Measurements from ENCODE around the gene PTTG1IP. TPM values are rescaled to one million over a fixed set of nuclear protein-coding genes. Genes with fewer than 3 reads are reported as not detected.
A peak's percentile ranks its signal among the peaks of the same experiment; 100 is the strongest.

The PTTG1IP gene
- total RNA-seq, 1 experiment from 2014 or later, result 96.0 TPM

DNA sequence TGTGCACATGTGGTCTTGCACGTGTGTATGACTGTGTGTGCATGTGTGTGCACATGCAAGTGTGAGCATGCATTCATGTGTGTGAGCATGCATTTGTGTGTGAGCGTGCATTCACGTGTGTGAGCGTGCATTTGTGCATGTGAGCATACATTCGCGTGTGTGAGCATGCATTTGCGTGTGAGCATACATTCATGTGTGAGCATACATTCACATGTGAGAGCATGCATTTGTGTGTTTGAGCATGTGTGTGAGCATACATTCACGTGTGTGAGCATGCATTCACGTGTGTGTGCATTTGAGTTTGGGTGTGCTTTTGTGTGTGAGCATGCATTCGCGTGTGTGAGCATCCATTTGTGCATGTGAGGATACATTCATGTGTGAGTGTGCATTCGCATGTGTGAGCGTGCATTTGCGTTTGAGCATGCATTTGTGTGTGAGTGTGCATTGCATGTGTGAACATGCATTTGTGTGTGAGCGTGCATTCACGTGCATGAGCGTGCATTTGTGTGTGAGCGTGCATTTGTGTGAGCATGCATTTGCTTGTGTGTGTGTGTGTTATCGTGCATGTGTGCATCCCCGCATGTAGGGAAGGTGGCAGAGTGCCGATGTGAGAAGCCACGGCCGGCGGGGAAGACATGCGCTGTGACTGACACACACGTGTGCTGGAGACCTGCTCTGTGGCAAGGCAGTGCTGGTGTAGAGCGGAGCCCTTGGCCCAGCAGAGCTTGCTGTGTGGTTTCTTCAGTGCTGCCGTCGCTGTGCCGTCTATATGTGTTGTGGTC lies 29.0 kb upstream of the PTTG1IP start:
- ChIA-PET CTCF (no interaction called here), POLR2A (interaction anchor here (0.6 kb wide), 1 partner anchor 19 kb away, joined by 6 read pairs; no protein-coding TSS in a partner anchor)
- H3K36me3 Mint-ChIP-seq, result no peaks in the 10 kb centered on the region; the same call in 1 of the 2 replicates
- no peak overlapping the region for H3K27ac Mint-ChIP-seq
- peaks cover 15% of the 10 kb centered on the region for H3K9me3 Mint-ChIP-seq
- H3K4me1 Mint-ChIP-seq, result no peaks in the 10 kb centered on the region; the same call in 1 of the 2 replicates
- no peaks in the 10 kb centered on the region for H3K27me3 Mint-ChIP-seq (ENCODE audit: low read depth)
- no peak overlapping the region for H3K4me3 Mint-ChIP-seq
- ATAC-seq (no peak), DNase-seq (ENCODE audit: low spot score) (no peak)
- TF ChIP-seq ZBTB21 (CRISPR knock-in tag; IDR thresholded peaks at IDR 0.05; ENCODE audit: borderline replicate concordance), result no peak
- no peak for TF ChIP-seq ELF4 (CRISPR knock-in tag; IDR thresholded peaks at IDR 0.05; ENCODE audit: low read depth)
- TF ChIP-seq ZNF232 (CRISPR knock-in tag; IDR thresholded peaks at IDR 0.05), result no peak

DNA sequence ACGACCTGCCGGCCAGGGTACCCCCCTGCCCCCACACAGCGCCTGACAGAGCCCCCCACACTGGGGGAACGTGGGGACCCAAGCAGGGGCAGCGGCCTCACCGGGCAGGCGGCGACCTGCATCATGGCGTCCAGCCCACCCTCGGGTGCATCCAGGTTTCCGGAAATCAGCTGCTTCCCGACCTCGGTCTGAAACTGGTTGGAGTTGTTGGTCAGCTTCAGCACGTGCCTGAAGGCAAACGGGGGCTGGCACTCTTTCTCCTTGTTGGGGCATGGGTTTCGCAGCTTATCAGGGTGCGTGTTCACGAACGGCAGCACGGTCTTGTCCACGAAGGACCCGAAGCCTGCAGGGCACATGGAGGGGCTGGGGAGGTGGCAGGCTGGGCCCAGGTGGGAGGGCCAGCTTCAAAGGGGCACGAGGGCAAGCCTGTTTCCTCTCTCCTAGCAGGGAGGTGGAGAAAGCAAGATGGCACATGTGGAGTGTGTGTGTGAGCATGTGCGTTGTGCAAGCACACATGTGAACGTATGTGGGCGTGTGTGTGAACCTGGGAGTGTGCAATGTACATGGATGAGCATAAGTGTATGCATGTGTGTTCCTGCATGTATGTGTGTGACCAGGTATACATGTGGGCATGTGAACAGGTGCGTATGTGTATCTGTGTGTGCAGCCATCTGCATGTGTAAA lies 28.0 kb upstream of the PTTG1IP start:
- no peak overlapping the region for H3K27ac Mint-ChIP-seq
- H3K4me1 Mint-ChIP-seq, result no peaks in the 10 kb centered on the region; the same call in 1 of the 2 replicates
- H3K27me3 Mint-ChIP-seq (ENCODE audit: low read depth), result no peaks in the 10 kb centered on the region
- no peak for ATAC-seq
- peaks cover 15% of the 10 kb centered on the region for H3K9me3 Mint-ChIP-seq
- POLR2A ChIA-PET, result no interaction called here
- H3K36me3 Mint-ChIP-seq, result no peaks in the 10 kb centered on the region; the same call in 1 of the 2 replicates
- no peak for DNase-seq (ENCODE audit: low spot score)
- TF ChIP-seq, protein P1, sequence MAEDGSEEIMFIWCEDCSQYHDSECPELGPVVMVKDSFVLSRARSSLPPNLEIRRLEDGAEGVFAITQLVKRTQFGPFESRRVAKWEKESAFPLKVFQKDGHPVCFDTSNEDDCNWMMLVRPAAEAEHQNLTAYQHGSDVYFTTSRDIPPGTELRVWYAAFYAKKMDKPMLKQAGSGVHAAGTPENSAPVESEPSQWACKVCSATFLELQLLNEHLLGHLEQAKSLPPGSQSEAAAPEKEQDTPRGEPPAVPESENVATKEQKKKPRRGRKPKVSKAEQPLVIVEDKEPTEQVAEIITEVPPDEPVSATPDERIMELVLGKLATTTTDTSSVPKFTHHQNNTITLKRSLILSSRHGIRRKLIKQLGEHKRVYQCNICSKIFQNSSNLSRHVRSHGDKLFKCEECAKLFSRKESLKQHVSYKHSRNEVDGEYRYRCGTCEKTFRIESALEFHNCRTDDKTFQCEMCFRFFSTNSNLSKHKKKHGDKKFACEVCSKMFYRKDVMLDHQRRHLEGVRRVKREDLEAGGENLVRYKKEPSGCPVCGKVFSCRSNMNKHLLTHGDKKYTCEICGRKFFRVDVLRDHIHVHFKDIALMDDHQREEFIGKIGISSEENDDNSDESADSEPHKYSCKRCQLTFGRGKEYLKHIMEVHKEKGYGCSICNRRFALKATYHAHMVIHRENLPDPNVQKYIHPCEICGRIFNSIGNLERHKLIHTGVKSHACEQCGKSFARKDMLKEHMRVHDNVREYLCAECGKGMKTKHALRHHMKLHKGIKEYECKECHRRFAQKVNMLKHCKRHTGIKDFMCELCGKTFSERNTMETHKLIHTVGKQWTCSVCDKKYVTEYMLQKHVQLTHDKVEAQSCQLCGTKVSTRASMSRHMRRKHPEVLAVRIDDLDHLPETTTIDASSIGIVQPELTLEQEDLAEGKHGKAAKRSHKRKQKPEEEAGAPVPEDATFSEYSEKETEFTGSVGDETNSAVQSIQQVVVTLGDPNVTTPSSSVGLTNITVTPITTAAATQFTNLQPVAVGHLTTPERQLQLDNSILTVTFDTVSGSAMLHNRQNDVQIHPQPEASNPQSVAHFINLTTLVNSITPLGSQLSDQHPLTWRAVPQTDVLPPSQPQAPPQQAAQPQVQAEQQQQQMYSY (CRISPR knock-in tag; IDR thresholded peaks at IDR 0.05), result no peak
- TF ChIP-seq ESRRA (CRISPR knock-in tag; IDR thresholded peaks at IDR 0.05; ENCODE audit: borderline replicate concordance), result no peak
- TF ChIP-seq, protein P2, sequence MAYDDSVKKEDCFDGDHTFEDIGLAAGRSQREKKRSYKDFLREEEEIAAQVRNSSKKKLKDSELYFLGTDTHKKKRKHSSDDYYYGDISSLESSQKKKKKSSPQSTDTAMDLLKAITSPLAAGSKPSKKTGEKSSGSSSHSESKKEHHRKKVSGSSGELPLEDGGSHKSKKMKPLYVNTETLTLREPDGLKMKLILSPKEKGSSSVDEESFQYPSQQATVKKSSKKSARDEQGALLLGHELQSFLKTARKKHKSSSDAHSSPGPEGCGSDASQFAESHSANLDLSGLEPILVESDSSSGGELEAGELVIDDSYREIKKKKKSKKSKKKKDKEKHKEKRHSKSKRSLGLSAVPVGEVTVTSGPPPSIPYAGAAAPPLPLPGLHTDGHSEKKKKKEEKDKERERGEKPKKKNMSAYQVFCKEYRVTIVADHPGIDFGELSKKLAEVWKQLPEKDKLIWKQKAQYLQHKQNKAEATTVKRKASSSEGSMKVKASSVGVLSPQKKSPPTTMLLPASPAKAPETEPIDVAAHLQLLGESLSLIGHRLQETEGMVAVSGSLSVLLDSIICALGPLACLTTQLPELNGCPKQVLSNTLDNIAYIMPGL (CRISPR knock-in tag; IDR thresholded peaks at IDR 0.05), result no peak
- no peak for TF ChIP-seq RORB (CRISPR knock-in tag; IDR thresholded peaks at IDR 0.05)
- no peak for TF ChIP-seq NFATC4 (CRISPR knock-in tag; IDR thresholded peaks at IDR 0.05)
- no peak for TF ChIP-seq ZNF671 (CRISPR knock-in tag; IDR thresholded peaks at IDR 0.05)
- TF ChIP-seq, protein P3, sequence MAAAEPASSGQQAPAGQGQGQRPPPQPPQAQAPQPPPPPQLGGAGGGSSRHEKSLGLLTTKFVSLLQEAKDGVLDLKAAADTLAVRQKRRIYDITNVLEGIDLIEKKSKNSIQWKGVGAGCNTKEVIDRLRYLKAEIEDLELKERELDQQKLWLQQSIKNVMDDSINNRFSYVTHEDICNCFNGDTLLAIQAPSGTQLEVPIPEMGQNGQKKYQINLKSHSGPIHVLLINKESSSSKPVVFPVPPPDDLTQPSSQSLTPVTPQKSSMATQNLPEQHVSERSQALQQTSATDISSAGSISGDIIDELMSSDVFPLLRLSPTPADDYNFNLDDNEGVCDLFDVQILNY (CRISPR knock-in tag; IDR thresholded peaks at IDR 0.05), result 0 out of 2 replicates have a peak, but pooled peaks have one; percentile 28
- CTCF ChIA-PET, result no interaction called here
- H3K4me3 Mint-ChIP-seq, result no peak overlapping the region

DNA sequence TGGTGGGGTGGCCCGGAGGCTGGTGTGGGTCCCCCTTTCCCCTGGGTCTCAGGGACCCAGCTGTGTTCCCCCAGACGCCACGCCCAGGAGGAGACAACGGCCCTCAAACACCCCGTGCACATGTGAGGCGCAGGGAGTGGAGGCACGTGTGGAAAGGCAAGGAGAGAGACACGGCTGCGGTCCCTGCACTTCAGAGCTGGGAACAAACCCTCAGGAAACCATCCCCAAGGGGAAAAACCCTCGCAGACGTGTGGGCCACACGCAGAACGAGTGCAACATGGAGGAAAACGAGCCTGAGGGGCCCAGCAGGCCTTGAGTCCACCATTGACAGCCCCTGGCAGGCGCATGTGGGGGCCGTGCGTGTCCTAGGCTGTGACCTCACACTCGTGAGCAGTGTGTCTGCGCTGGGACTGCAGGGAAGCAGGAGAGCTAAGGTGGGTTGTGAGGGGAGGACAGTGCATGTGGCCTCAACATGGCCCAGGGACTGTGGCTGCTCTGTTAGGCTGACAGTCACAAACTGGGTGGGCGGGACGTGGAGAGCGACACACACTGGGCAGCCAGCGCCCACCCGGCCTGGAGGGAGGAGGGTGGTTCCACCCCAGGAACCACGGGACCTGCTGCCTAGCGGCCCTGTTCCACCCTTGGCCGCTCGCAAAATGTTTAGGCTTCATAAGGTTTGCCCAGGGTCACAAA lies 27.2 kb upstream of the PTTG1IP start:
- ChIA-PET POLR2A (no interaction called here), CTCF (no interaction called here)
- Mint-ChIP-seq H3K4me3 (no peak overlapping the region), H3K36me3 (no peaks in the 10 kb centered on the region; the same call in 1 of the 2 replicates), H3K4me1 (no peaks in the 10 kb centered on the region), H3K9me3 (peaks cover 15% of the 10 kb centered on the region), H3K27ac (0 out of 2 replicates have a peak overlapping the region, but pooled peaks have one; percentile 63), H3K27me3 (ENCODE audit: low read depth) (no peaks in the 10 kb centered on the region)
- DNase-seq (ENCODE audit: low spot score) (peak; percentile 3), ATAC-seq (no peak)
- TF ChIP-seq, protein P4, sequence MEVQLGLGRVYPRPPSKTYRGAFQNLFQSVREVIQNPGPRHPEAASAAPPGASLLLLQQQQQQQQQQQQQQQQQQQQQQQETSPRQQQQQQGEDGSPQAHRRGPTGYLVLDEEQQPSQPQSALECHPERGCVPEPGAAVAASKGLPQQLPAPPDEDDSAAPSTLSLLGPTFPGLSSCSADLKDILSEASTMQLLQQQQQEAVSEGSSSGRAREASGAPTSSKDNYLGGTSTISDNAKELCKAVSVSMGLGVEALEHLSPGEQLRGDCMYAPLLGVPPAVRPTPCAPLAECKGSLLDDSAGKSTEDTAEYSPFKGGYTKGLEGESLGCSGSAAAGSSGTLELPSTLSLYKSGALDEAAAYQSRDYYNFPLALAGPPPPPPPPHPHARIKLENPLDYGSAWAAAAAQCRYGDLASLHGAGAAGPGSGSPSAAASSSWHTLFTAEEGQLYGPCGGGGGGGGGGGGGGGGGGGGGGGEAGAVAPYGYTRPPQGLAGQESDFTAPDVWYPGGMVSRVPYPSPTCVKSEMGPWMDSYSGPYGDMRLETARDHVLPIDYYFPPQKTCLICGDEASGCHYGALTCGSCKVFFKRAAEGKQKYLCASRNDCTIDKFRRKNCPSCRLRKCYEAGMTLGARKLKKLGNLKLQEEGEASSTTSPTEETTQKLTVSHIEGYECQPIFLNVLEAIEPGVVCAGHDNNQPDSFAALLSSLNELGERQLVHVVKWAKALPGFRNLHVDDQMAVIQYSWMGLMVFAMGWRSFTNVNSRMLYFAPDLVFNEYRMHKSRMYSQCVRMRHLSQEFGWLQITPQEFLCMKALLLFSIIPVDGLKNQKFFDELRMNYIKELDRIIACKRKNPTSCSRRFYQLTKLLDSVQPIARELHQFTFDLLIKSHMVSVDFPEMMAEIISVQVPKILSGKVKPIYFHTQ (CRISPR knock-in tag; IDR thresholded peaks at IDR 0.05), result no peak
- TF ChIP-seq, protein P5, sequence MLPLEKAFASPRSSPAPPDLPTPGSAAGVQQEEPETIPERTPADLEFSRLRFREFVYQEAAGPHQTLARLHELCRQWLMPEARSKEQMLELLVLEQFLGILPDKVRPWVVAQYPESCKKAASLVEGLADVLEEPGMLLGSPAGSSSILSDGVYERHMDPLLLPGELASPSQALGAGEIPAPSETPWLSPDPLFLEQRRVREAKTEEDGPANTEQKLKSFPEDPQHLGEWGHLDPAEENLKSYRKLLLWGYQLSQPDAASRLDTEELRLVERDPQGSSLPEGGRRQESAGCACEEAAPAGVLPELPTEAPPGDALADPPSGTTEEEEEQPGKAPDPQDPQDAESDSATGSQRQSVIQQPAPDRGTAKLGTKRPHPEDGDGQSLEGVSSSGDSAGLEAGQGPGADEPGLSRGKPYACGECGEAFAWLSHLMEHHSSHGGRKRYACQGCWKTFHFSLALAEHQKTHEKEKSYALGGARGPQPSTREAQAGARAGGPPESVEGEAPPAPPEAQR (CRISPR knock-in tag; IDR thresholded peaks at IDR 0.05), result no peak
- TF ChIP-seq ZNF138 (CRISPR knock-in tag; conservative IDR thresholded peaks at IDR 0.05) (no peak), RORB (CRISPR knock-in tag; IDR thresholded peaks at IDR 0.05) (no peak), CREM (CRISPR knock-in tag; IDR thresholded peaks at IDR 0.05) (no peak), HMGA2 (CRISPR knock-in tag; IDR thresholded peaks at IDR 0.05) (no peak)
- TF ChIP-seq, protein P6, sequence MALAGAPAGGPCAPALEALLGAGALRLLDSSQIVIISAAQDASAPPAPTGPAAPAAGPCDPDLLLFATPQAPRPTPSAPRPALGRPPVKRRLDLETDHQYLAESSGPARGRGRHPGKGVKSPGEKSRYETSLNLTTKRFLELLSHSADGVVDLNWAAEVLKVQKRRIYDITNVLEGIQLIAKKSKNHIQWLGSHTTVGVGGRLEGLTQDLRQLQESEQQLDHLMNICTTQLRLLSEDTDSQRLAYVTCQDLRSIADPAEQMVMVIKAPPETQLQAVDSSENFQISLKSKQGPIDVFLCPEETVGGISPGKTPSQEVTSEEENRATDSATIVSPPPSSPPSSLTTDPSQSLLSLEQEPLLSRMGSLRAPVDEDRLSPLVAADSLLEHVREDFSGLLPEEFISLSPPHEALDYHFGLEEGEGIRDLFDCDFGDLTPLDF (CRISPR knock-in tag; IDR thresholded peaks at IDR 0.05), result no peak
